Subcutaneous abdominal adipose tissue (tissue), 5 donors: ENCODE results near the gene GRID1.
"Not testable (repeated sequence)": the region's sequence is repeated elsewhere in the genome, so short reads cannot be mapped to it uniquely, and the experiment has no call there.

Experiments used
- H3K27ac ChIP-seq: one replicate; pipeline ENCODE4 v1.7.0; 2013; ENCODE audit warnings: low read depth, mild to moderate bottlenecking, inconsistent platforms, low read length, moderate library complexity
- H3K27me3 ChIP-seq, 5 donors: one replicate each; pipeline ENCODE4 v1.7.0; 2013; ENCODE audit warnings: low read length in 5 of 5, inconsistent platforms in 1 of 5; ENCODE audit not compliant: control insufficient read depth in 5 of 5, insufficient read depth in 4 of 5
- H3K36me3 ChIP-seq, 5 donors: one replicate each; pipeline ENCODE4 v1.7.0; 2013; ENCODE audit warnings: low read length in 5 of 5; ENCODE audit not compliant: control insufficient read depth in 5 of 5, insufficient read depth in 5 of 5
- H3K4me1 ChIP-seq, 5 donors: one replicate each; pipeline ENCODE4 v1.7.0; 2013; ENCODE audit warnings: low read length in 5 of 5, mild to moderate bottlenecking in 3 of 5, moderate library complexity in 1 of 5; ENCODE audit not compliant: control insufficient read depth in 5 of 5, insufficient read depth in 5 of 5
- H3K4me3 ChIP-seq, 5 donors: one replicate each; pipeline ENCODE4 v1.7.0; 2013; ENCODE audit warnings: low read length in 5 of 5, low read depth in 1 of 5
- H3K9ac ChIP-seq, 5 donors: one replicate each; pipeline ENCODE4 v1.7.0; 2013; ENCODE audit warnings: low read length in 5 of 5, mild to moderate bottlenecking in 4 of 5, moderate library complexity in 3 of 5
- H3K9me3 ChIP-seq, 5 donors: one replicate each; pipeline ENCODE4 v1.7.0; 2013; ENCODE audit warnings: low read length in 5 of 5; ENCODE audit not compliant: control insufficient read depth in 5 of 5
- donor health status: healthy.
- donor health status: healthy.
- donor health status: healthy.
- donor health status: healthy.
- donor health status: healthy.

The GRID1 gene

DNA sequence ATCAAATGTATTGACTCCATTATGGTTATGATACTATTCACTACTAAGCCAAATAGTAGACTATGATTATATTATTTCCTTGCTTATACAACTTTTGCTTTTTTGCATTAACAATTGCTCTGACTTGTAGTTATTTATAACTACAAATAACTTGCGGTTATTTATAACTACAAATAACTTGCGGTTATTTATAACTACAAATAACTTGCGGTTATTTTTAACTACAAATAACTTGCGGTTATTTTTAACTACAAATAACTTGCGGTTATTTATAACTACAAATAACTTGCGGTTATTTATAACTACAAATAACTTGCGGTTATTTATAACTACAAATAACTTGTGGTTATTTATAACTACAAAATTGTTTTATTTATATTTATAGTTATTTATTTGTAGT lies 436.6 kb downstream of the GRID1 start:
- not testable (repeated sequence) for H3K4me1 ChIP-seq, H3K36me3 ChIP-seq, H3K9me3 ChIP-seq, H3K4me3 ChIP-seq, H3K27me3 ChIP-seq, H3K27ac ChIP-seq, H3K9ac ChIP-seq

DNA sequence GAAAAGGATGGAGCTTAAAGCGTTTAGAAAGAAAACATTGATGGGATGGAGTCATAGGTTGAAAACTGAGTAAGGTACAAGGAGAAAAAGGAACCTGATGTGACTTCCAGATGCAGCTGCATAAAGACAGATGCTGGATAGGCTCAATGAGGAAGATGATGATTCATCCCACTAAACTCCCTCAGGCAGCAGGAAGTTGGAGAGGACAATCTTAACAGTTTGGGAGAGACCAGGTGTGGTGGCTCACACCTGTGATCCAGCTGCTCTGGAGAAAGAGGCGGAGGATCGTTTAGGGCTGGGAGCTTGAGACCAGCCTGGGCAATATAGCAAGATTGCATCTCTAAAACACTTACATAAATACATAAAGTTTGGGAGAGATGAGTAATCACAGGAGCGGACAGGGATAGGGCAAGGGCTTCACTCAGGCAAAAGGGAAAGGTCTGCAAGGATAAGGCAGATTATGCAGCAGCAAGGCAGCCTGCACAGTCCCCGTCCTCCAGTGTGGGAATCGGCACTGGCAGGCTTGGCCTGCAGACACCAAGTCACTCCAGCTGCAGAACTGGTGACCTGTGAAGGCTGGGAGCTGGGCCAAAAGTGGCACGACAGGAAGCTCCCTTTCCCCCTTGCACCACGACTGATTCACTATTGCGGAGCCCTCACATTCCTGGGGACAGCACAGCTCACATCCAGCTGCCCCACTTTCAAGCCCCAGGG lies 438.5 kb downstream of the GRID1 start:
- H3K27me3 ChIP-seq = no peaks in the 10 kb centered on the region
- H3K36me3 ChIP-seq = no peaks in the 10 kb centered on the region
- no peaks in the 10 kb centered on the region for H3K9me3 ChIP-seq
- no peak overlapping the region for H3K4me3 ChIP-seq
- no peak overlapping the region for H3K9ac ChIP-seq
- no peak overlapping the region for H3K27ac ChIP-seq
- no peaks in the 10 kb centered on the region for H3K4me1 ChIP-seq

DNA sequence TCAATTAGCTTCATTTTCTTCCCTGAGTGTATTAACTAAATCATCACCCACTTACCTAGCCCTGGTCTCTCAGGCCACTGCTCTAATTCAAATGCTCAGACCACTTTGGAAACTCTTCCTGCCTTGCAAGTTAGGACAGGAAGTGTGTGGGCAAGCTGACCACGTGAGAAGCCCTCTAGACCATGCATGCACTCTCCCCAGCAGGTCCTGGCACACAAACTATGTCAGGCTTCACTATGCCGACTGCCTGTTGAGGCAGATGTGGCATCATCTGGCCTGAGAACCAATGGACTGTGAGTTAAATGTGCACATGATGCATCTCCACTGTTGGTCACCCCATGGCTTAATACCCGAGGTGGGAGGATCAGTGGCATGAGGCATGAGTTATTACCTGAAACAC lies 439.6 kb downstream of the GRID1 start:
- no peaks in the 10 kb centered on the region for H3K27me3 ChIP-seq
- no peak overlapping the region for H3K4me3 ChIP-seq
- H3K9ac ChIP-seq = no peak overlapping the region
- no peaks in the 10 kb centered on the region for H3K4me1 ChIP-seq
- no peaks in the 10 kb centered on the region for H3K36me3 ChIP-seq
- no peak overlapping the region for H3K27ac ChIP-seq
- no peaks in the 10 kb centered on the region for H3K9me3 ChIP-seq

DNA sequence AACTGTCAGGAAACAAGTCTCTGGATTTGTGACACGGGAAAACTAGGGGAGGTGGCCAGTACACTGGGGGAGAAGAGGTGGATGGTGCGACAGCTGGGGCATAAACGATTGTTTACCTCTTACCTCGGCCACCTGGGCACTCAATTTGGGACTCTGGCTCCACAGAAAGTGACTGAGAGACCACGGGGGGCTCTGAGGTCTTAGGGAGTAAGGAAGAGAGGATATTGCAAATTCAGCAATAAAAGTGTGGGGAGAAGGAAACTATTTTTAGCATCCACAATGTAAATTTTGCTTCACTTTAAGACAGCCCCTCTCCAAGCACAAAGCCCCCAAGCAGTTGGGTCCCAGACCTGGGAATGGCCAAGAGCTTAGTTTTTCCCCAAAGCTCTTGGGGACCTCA lies 440.5 kb downstream of the GRID1 start:
- Histone ChIP-seq H3K4me3 (no peak overlapping the region), H3K9ac (no peak overlapping the region), H3K27me3 (no peaks in the 10 kb centered on the region)

DNA sequence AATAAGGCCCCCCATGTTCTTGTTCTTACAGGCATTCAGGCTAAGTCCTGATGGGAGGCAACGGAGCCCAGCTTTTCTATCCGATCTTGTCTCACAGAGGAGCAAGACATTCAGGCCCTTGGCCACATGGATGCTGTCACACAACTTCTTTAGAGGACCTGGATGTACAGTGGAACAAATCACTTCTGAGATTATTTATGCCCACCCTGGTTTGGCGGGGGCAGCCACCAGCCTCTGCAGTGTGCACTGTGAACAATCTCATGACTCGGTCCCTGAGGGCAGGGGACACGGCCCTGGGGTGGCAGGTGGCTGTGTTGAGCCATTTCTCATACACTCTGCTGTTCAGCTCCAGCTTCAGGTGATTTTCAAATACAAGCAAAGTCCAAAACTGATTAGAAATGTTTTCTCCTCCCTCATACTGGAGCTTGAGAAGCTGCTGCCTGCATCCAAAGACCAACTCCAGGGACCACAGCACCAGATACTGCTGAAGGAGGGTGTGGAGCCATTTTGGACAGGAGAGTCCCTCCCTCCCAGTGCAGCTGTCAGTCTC lies 441.3 kb downstream of the GRID1 start:
- H3K27me3 ChIP-seq = no peaks in the 10 kb centered on the region
- H3K9me3 ChIP-seq = no peaks in the 10 kb centered on the region
- no peak overlapping the region for H3K4me3 ChIP-seq
- H3K27ac ChIP-seq = no peak overlapping the region
- no peaks in the 10 kb centered on the region for H3K36me3 ChIP-seq
- H3K9ac ChIP-seq = no peak overlapping the region
- no peaks in the 10 kb centered on the region for H3K4me1 ChIP-seq

More for the DNA sequence above, 440.5 kb downstream of the GRID1 start:
- Histone ChIP-seq H3K27ac (no peak overlapping the region), H3K9me3 (no peaks in the 10 kb centered on the region), H3K36me3 (no peaks in the 10 kb centered on the region), H3K4me1 (no peaks in the 10 kb centered on the region)

DNA sequence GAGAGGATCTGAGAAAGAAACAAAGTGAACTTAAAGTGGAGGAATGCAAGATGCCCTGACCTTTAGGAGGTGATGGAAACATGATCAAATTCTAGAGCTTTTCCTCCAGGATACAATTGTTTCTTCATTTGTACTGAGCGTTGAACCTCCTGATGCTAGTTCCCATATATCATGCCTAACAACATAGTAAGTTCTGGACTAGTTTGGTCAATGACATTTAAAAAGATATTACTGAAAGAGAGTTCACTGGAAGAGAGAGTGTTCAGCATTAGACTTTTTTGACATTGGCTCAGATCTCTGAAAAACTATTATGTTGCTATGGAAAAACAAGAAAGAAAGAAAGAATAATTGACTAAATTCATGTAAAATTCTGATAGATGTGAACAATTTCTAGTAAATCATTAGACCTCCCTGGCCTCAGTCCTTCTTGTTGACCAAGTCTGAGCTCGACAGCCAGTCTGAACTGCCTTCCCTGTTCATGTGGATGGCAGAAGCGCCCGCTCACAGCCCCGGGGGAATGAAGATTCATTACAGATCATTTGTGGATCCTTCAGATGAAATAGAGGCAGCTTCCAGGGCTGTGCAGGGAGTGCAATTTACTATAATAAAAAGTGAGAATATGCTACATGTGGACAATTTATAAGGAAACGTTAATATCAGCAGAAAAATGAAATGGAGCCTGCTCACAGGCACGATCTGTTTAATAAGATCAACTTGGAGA lies 442.1 kb downstream of the GRID1 start:
- H3K36me3 ChIP-seq = no peaks in the 10 kb centered on the region
- H3K27ac ChIP-seq = no peak overlapping the region
- H3K27me3 ChIP-seq = no peaks in the 10 kb centered on the region
- H3K4me3 ChIP-seq = no peak overlapping the region
- H3K9me3 ChIP-seq = no peaks in the 10 kb centered on the region
- peaks cover 0 to 3% (median 0%) of the 10 kb centered on the region in 5 donors for H3K4me1 ChIP-seq
- H3K9ac ChIP-seq = no peak overlapping the region

DNA sequence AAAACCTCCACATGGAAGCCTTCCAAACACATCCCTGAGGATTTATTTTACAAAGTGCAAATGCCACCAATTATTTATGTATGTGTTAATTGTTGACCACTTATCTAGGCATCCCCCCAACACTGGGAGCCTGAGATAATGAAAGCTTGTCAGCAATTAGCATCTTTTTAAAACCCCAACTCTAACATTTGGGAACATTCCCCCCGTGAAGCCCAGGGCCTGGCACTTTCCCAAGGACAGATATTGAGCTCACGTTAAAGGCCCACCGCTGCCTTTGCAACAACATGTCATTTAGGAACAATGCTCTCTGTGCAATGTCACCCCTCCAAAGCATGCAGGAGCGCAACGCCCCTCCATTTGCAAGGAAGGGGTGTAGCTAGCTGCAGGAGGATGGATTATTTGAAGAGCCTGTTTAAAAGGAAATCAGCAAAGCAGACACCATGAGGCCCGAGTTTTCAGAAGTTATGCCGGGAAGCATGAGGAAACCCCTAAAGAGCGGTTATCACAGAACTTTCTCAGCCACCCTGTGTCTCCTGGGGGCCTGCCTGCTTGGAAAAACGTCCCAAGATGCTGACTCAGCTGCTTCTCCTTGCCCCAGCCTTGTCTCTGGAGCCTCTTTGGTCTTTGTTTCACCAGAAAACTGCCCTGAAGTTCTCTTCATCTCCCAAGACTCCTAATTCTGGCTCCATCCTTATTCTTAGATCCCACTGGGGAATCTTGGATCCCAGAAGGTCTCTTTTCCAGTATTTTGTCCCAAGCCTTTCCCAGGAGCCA lies 444.1 kb downstream of the GRID1 start:
- H3K36me3 ChIP-seq = no peaks in the 10 kb centered on the region
- no peaks in the 10 kb centered on the region for H3K9me3 ChIP-seq
- no peak overlapping the region for H3K27ac ChIP-seq
- no peak overlapping the region for H3K9ac ChIP-seq
- H3K4me1 ChIP-seq = peaks cover 0 to 5% (median 0%) of the 10 kb centered on the region in 5 donors
- H3K27me3 ChIP-seq = no peaks in the 10 kb centered on the region
- H3K4me3 ChIP-seq = no peak overlapping the region

DNA sequence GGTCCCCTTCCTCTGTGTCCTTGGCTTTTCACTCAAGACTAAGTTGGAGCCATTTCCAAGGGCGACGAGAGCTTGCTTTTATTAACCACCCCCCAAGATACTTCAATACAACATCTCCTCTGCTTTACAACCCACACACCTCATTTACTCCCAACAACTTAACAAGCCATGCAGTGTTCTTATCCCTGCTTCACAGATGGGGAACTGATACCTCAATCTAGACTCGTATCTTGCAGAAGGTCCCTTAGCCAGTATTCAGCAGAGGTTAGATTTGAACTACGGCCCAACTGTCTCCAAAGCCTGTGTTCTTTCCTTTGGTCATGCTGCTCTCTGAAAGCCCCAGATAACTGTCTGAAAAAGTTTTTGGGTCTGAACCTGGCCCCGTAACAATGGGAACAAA lies 444.8 kb downstream of the GRID1 start:
- H3K27me3 ChIP-seq = no peaks in the 10 kb centered on the region
- no peak overlapping the region for H3K9ac ChIP-seq
- no peak overlapping the region for H3K27ac ChIP-seq
- H3K4me3 ChIP-seq = no peak overlapping the region
- no peaks in the 10 kb centered on the region for H3K9me3 ChIP-seq
- H3K4me1 ChIP-seq = peaks cover 0 to 5% (median 0%) of the 10 kb centered on the region in 5 donors
- no peaks in the 10 kb centered on the region for H3K36me3 ChIP-seq

DNA sequence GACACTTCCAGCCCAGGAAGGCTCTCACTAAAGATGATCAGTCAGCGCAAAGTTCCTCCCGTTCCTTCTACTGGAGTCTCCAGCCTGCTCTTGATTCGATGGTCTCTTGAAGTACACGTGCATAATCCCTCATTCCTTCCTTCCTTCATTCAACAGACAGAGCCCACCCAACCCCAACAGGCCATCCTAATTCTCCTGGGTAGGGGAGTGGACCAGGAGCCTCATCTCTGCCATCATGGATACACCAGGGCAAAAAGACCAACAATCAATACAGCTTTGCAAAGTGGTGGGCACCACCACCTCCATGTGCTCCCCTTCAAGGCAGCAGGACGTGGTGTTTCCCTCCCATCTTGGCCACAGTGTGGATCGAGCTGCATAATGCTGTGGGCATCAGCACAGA lies 446.3 kb downstream of the GRID1 start:
- Histone ChIP-seq H3K36me3 (no peaks in the 10 kb centered on the region), H3K9me3 (no peaks in the 10 kb centered on the region), H3K4me3 (no peak overlapping the region), H3K9ac (no peak overlapping the region), H3K4me1 (peaks cover 0 to 9% (median 5%) of the 10 kb centered on the region in 5 donors), H3K27ac (no peak overlapping the region), H3K27me3 (no peaks in the 10 kb centered on the region)
